ENCODE data around the gene MISP. TPM values are rescaled to one million over a fixed set of nuclear protein-coding genes. Genes with fewer than 3 reads are reported as not detected.

The MISP gene
- total and polyA plus RNA-seq, 2 of the 13 experiments (the other 11 are each of a cell fraction or from before 2014, with no cell fraction given): 0.67 to 1.3 TPM

GRCh38 chr19:799076-799881 lies 48.4 kb downstream of the MISP start (continued):
- TF ChIP-seq ZSCAN5A (CRISPR knock-in tag; IDR thresholded peaks at IDR 0.05; ENCODE audit: borderline replicate concordance) (no peak), SMARCE1 (IDR thresholded peaks at IDR 0.05; ENCODE audit: borderline replicate concordance) (no peak), ZNF839 (CRISPR knock-in tag; IDR thresholded peaks at IDR 0.05; ENCODE audit: borderline replicate concordance) (no peak), STAT5B (CRISPR knock-in tag; IDR thresholded peaks at IDR 0.05) (no peak), REL (CRISPR knock-in tag; conservative IDR thresholded peaks at IDR 0.05) (no peak), HOXA3 (CRISPR knock-in tag; IDR thresholded peaks at IDR 0.05) (no peak; the same call in 1 of the 2 replicates), PATZ1 (CRISPR knock-in tag; IDR thresholded peaks at IDR 0.05) (peak; percentile 95), MTF2 (CRISPR knock-in tag; IDR thresholded peaks at IDR 0.05; ENCODE audit: borderline replicate concordance) (no peak), TEAD3 (CRISPR knock-in tag; optimal IDR thresholded peaks at IDR 0.05; ENCODE audit: borderline replicate concordance) (peak; percentile 45), ZMYM2 (CRISPR knock-in tag; IDR thresholded peaks at IDR 0.05) (no peak), ESRRA (CRISPR knock-in tag; IDR thresholded peaks at IDR 0.05; ENCODE audit: low read depth) (no peak; the same call in 1 of the 2 replicates), XRCC5 (optimal IDR thresholded peaks at IDR 0.05; ENCODE audit: low read length) (peak; percentile 44), ZNF337 (CRISPR knock-in tag; IDR thresholded peaks at IDR 0.05; ENCODE audit: borderline replicate concordance, low read depth) (no peak), HNF1A (IDR thresholded peaks at IDR 0.05; ENCODE audit: low read depth) (peak; percentile 0; the same call in 1 of the 2 replicates), HNF1A (CRISPR knock-in tag; IDR thresholded peaks at IDR 0.05; ENCODE audit: borderline replicate concordance) (no peak), UBTF (CRISPR knock-in tag; IDR thresholded peaks at IDR 0.05) (no peak), ZNF883 (CRISPR knock-in tag; IDR thresholded peaks at IDR 0.05; ENCODE audit: not compliant biosample characterization) (no peak)

Measured in HepG2 (cell line).